Fibroblast of villous mesenchyme (primary cell): ENCODE measurements around the gene EPN3. TPM values are rescaled to one million over a fixed set of nuclear protein-coding genes. Genes with fewer than 3 reads are reported as not detected.

Experiments used
- DNase-seq: peaks from one replicate; pipeline ENCODE4 v3.0.0-alpha.2; 2010; ENCODE audit warnings: low read depth
- H3K4me3 ChIP-seq: 2 replicates; pipeline ENCODE4 v1.5.1; 2011; ENCODE audit warnings: low read depth, mild to moderate bottlenecking, low read length
- total RNA-seq: library from RNA; depleted of rRNA; stranded (reverse); fragments of >200 nt; gene quantifications from 2 replicates; pipeline ENCODE4 v1.2.3, GENCODE V29; 2012
- TF ChIP-seq, protein P1 (sequence below): IDR thresholded peaks from 2 replicates; pipeline ENCODE4 v1.5.1; 2012; ENCODE audit warnings: low read depth, mild to moderate bottlenecking, low read length; ENCODE audit not compliant: insufficient read depth

Gene EPN3
- total RNA-seq, 1 donor: under 0.01 TPM

- DNase-seq: no peak
- no peak overlapping the region for H3K4me3 ChIP-seq
- TF ChIP-seq, protein P1, sequence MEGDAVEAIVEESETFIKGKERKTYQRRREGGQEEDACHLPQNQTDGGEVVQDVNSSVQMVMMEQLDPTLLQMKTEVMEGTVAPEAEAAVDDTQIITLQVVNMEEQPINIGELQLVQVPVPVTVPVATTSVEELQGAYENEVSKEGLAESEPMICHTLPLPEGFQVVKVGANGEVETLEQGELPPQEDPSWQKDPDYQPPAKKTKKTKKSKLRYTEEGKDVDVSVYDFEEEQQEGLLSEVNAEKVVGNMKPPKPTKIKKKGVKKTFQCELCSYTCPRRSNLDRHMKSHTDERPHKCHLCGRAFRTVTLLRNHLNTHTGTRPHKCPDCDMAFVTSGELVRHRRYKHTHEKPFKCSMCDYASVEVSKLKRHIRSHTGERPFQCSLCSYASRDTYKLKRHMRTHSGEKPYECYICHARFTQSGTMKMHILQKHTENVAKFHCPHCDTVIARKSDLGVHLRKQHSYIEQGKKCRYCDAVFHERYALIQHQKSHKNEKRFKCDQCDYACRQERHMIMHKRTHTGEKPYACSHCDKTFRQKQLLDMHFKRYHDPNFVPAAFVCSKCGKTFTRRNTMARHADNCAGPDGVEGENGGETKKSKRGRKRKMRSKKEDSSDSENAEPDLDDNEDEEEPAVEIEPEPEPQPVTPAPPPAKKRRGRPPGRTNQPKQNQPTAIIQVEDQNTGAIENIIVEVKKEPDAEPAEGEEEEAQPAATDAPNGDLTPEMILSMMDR: no peak
Observed at GRCh38 chr17:50577451-50577954, 45.0 kb downstream of the EPN3 start.

GRCh38 chr17:50578173-50578572 lies 45.6 kb downstream of the EPN3 start:
- H3K4me3 ChIP-seq: no peak overlapping the region
- TF ChIP-seq, protein P1: no peak
- DNase-seq: no peak

- no peak for DNase-seq
- TF ChIP-seq, protein P1: no peak
- no peak overlapping the region for H3K4me3 ChIP-seq
Observed at GRCh38 chr17:50579399-50579798, 46.9 kb downstream of the EPN3 start.

DNA sequence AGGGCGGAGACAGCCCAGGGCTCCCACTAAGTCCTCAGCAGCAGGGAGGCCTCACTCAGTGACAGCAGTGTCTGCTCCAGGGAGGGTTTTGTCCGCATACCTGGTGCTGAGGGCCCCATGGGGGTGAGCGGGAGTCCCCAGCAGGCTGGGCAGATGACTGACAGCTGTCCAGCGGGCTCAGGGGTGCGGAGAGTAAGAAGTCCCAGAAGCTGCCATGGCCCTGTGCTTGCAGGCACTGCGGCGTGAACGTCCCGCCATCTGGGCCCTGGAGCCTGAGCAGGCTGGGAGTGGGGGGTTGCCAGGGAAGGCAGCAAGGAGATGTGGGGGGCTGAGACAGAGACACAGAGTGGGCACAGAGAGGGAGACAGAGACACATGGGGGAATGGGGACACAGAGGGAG lies 48.1 kb downstream of the EPN3 start:
- DNase-seq: no peak
- H3K4me3 ChIP-seq: no peak overlapping the region
- TF ChIP-seq, protein P1: no peak

GRCh38 chr17:50581316-50581715 lies 48.8 kb downstream of the EPN3 start:
- DNase-seq: no peak
- no peak overlapping the region for H3K4me3 ChIP-seq
- TF ChIP-seq, protein P1: no peak

- DNase-seq: no peak
- TF ChIP-seq, protein P1: no peak
- H3K4me3 ChIP-seq: no peak overlapping the region
Observed at GRCh38 chr17:50582741-50583140, 50.2 kb downstream of the EPN3 start.

GRCh38 chr17:50583641-50584040 lies 51.1 kb downstream of the EPN3 start:
- DNase-seq: no peak
- no peak overlapping the region for H3K4me3 ChIP-seq
- TF ChIP-seq, protein P1: no peak
